Stomach (tissue), 9 donors: ENCODE measurements around the gene DIAPH2. TPM values are rescaled to one million over a fixed set of nuclear protein-coding genes. Genes with fewer than 3 reads are reported as not detected.

ENCODE experiments used
- DNase-seq, 2 donors: peaks; one replicate each; pipeline versions ENCODE4 v3.0.0 to v3.0.0-alpha.2; 2013 to 2019
- H3K27ac ChIP-seq, 5 donors: fragments of 200-600 bp in 4 of 5; sonication (generic) in 4 of 5; one replicate each; pipeline ENCODE4 v1.5.1; 2013 to 2019; ENCODE audit warnings: mild to moderate bottlenecking in 1 of 5, moderate library complexity in 1 of 5
- H3K27me3 ChIP-seq, 3 donors: fragments of 200-600 bp; sonication (generic); one replicate each; pipeline ENCODE4 v1.5.1; 2017 to 2019; ENCODE audit warnings: mixed run types in 1 of 3
- H3K36me3 ChIP-seq, 4 donors: fragments of 200-600 bp; sonication (generic); 1 replicate in 3 of 4; 2 replicates in 1 of 4; pipeline ENCODE4 v1.5.1; 2016 to 2019
- H3K4me1 ChIP-seq, 4 donors: fragments of 200-600 bp; sonication (generic); one replicate each; pipeline ENCODE4 v1.5.1; 2016 to 2019
- H3K4me3 ChIP-seq, 4 donors: fragments of 200-600 bp; sonication (generic) in 3 of 4; one replicate each; pipeline ENCODE4 v1.5.1; 2016 to 2019; ENCODE audit warnings: mild to moderate bottlenecking in 1 of 4
- H3K9me3 ChIP-seq, 4 donors: fragments of 200-600 bp; sonication (generic); one replicate each; pipeline ENCODE4 v1.5.1; 2016 to 2019
- CTCF ChIP-seq, 7 experiments: fragments of 450-650 bp in 4 of 7; fragments of 200-600 bp in 3 of 7; sonication (generic) in 3 of 7; IDR thresholded peaks; one replicate each; pipeline ENCODE4 v1.5.1; 2016 to 2019; ENCODE audit warnings: antibody characterized with exemption in 7 of 7, control low read depth in 2 of 7, mild to moderate bottlenecking in 1 of 7
- EP300 ChIP-seq: sonication (generic); formaldehyde crosslinking; IDR thresholded peaks from one replicate; pipeline ENCODE4 v1.6.1; 2017; ENCODE audit warnings: antibody characterized with exemption
- POLR2A ChIP-seq, 4 donors: fragments of 450-650 bp; IDR thresholded peaks; one replicate each; pipeline ENCODE4 v1.6.1; 2016; ENCODE audit warnings: antibody characterized with exemption in 4 of 4, control low read depth in 2 of 4, mild to moderate bottlenecking in 1 of 4, moderate library complexity in 1 of 4
- POLR2AphosphoS5 ChIP-seq, 3 donors: sonication (generic); formaldehyde crosslinking; IDR thresholded peaks; one replicate each; pipeline ENCODE4 v1.6.1; 2016; ENCODE audit warnings: antibody characterized with exemption in 3 of 3
- WGBS, 5 donors: extraction: QIAGEN DNeasy Blood & Tissue Kit in 3 of 5; methylation state at CpG; one replicate each; pipeline versions ENCODE4 v1.1.5 to v1.1.7; 2013 to 2018; 5-methylcytosine and 5-hydroxymethylcytosine counted together
- intact Hi-C: fragments of 100-400 bp; cut with DNase I; formaldehyde crosslinking; loops from one replicate; pipeline ENCODE4 v1.15.1; 2023; ENCODE audit warnings: low total_unique reads
- polyA plus RNA-seq, 3 donors: library from polyadenylated mRNA; stranded (reverse); fragments of 200-250 nt; gene quantifications; one replicate each; pipeline ENCODE4 v1.2.3, GENCODE V29; 2013
- total RNA-seq, 5 donors: library from RNA; depleted of rRNA; stranded (reverse); fragments of >200 nt; gene quantifications; one replicate each; pipeline versions ENCODE4 v1.1.0 to v1.2.3, GENCODE V29; 2014 to 2016
- donor health status: healthy with polysubstance abuse.
- donor health status: Bipolar disorder and iron deficiency.
- donor health status: healthy.

DIAPH2 gene
- total and polyA plus RNA-seq, 8 donors: 5.2 to 52.5 (median 27.3) TPM

- intact Hi-C loops: no loop called here
- WGBS, 5 donors: 81 to 90% (median 89%) methylated on average over 2 of the region's 2 CpGs
Observed at GRCh38 chrX:97564496-97564895, 879.9 kb downstream of the DIAPH2 start.

GRCh38 chrX:97587171-97587570, 902.5 kb downstream of the DIAPH2 start:
- intact Hi-C loops: no loop called here
- no peaks in the 10 kb centered on the region for H3K27me3 ChIP-seq
- no peak overlapping the region for H3K27ac ChIP-seq
- H3K4me1 ChIP-seq: no peaks in the 10 kb centered on the region
- H3K4me3 ChIP-seq: no peak overlapping the region
- DNase-seq: no peak
- 79 to 90% (median 86%) methylated on average over 5 of the region's 5 CpGs for WGBS, 5 donors
- H3K9me3 ChIP-seq: no peaks in the 10 kb centered on the region
- no peaks in the 10 kb centered on the region for H3K36me3 ChIP-seq
- TF ChIP-seq CTCF (IDR thresholded peaks at IDR 0.05) (no peak), POLR2AphosphoS5 (IDR thresholded peaks at IDR 0.05) (no peak), POLR2A (IDR thresholded peaks at IDR 0.05) (no peak), EP300 (no peak)

More at GRCh38 chrX:97564496-97564895, 879.9 kb downstream of the DIAPH2 start:
- H3K4me3 ChIP-seq: no peak overlapping the region
- no peak for DNase-seq
- no peaks in the 10 kb centered on the region for H3K27me3 ChIP-seq
- H3K27ac ChIP-seq: no peak overlapping the region
- H3K36me3 ChIP-seq: no peaks in the 10 kb centered on the region
- H3K9me3 ChIP-seq: no peaks in the 10 kb centered on the region
- peaks cover 0 to 8% (median 3%) of the 10 kb centered on the region in 4 donors for H3K4me1 ChIP-seq
- no peak for TF ChIP-seq POLR2AphosphoS5 (IDR thresholded peaks at IDR 0.05)
- no peak for TF ChIP-seq POLR2A (IDR thresholded peaks at IDR 0.05)
- no peak for TF ChIP-seq CTCF (IDR thresholded peaks at IDR 0.05)
- TF ChIP-seq EP300: no peak

- Histone ChIP-seq H3K27ac (no peak overlapping the region), H3K9me3 (no peaks in the 10 kb centered on the region), H3K4me1 (no peaks in the 10 kb centered on the region), H3K36me3 (no peaks in the 10 kb centered on the region), H3K4me3 (no peak overlapping the region), H3K27me3 (no peaks in the 10 kb centered on the region)
- TF ChIP-seq POLR2AphosphoS5 (IDR thresholded peaks at IDR 0.05) (no peak), POLR2A (IDR thresholded peaks at IDR 0.05) (no peak), EP300 (no peak), CTCF (IDR thresholded peaks at IDR 0.05) (no peak)
- WGBS, 5 donors: 30 to 57% (median 40%) methylated on average over 7 of the region's 7 CpGs
- peak in 1 of 2 donors; percentile 14 for DNase-seq
- intact Hi-C loops: no loop called here
Observed at GRCh38 chrX:97594646-97595224, 910.1 kb downstream of the DIAPH2 start.

GRCh38 chrX:97597954-97598353, 913.3 kb downstream of the DIAPH2 start:
- intact Hi-C loops: no loop called here
- no peaks in the 10 kb centered on the region for H3K4me1 ChIP-seq
- H3K4me3 ChIP-seq: no peak overlapping the region
- H3K27me3 ChIP-seq: no peaks in the 10 kb centered on the region
- DNase-seq: peak in 1 of 2 donors; percentile 7
- 49 to 70% (median 60%) methylated on average over 6 of the region's 6 CpGs for whole genome bisulfite sequencing, 5 donors
- no peak overlapping the region for H3K27ac ChIP-seq
- H3K36me3 ChIP-seq: no peaks in the 10 kb centered on the region
- H3K9me3 ChIP-seq: no peaks in the 10 kb centered on the region
- TF ChIP-seq POLR2A (IDR thresholded peaks at IDR 0.05) (no peak), POLR2AphosphoS5 (IDR thresholded peaks at IDR 0.05) (no peak), CTCF (IDR thresholded peaks at IDR 0.05) (no peak), EP300 (no peak)
